Trophoblast cell (in vitro differentiated cells and primary cell): ENCODE data around the gene GABRG3.

Experiments
- DNase-seq, 2 donors: peaks; one replicate each; pipeline ENCODE4 v3.0.0-alpha.2; 2016
- H2AFZ ChIP-seq: 2 replicates; pipeline ENCODE4 v1.6.1; 2013; ENCODE audit warnings: low read length, moderate library complexity, mild to moderate bottlenecking; ENCODE audit not compliant: insufficient read depth, poor library complexity
- H2AK5ac ChIP-seq: 2 replicates; pipeline ENCODE4 v1.6.1; 2013; ENCODE audit warnings: mild to moderate bottlenecking, low read length
- H2BK120ac ChIP-seq: 2 replicates; pipeline ENCODE4 v1.6.1; 2013; ENCODE audit warnings: low read length, mild to moderate bottlenecking, moderate library complexity; ENCODE audit not compliant: insufficient read depth, poor library complexity
- H2BK12ac ChIP-seq: 2 replicates; pipeline ENCODE4 v1.6.1; 2013; ENCODE audit warnings: mild to moderate bottlenecking, low read length, moderate library complexity
- H2BK5ac ChIP-seq: 2 replicates; pipeline ENCODE4 v1.6.1; 2013; ENCODE audit warnings: low read length, low read depth, moderate library complexity, mild to moderate bottlenecking; ENCODE audit not compliant: poor library complexity
- H3K14ac ChIP-seq: 2 replicates; pipeline ENCODE4 v1.6.1; 2013; ENCODE audit warnings: mild to moderate bottlenecking, low read length
- H3K18ac ChIP-seq: 2 replicates; pipeline ENCODE4 v1.6.1; 2013; ENCODE audit warnings: mild to moderate bottlenecking, low read length
- H3K23ac ChIP-seq: 2 replicates; pipeline ENCODE4 v1.6.1; 2013; ENCODE audit warnings: low read length
- H3K27ac ChIP-seq: 2 replicates; pipeline ENCODE4 v1.5.1; 2013; ENCODE audit warnings: low read depth, mild to moderate bottlenecking, inconsistent platforms, low read length, moderate library complexity
- H3K27me3 ChIP-seq: 2 replicates; pipeline ENCODE4 v1.6.1; 2013; ENCODE audit warnings: inconsistent platforms, mild to moderate bottlenecking, low read length, moderate library complexity; ENCODE audit not compliant: insufficient read depth
- H3K36me3 ChIP-seq, 2 experiments: 1 replicate in 1 of 2; 2 replicates in 1 of 2; pipeline ENCODE4 v1.6.1; 2013; ENCODE audit warnings: low read length in 2 of 2, mild to moderate bottlenecking in 2 of 2, moderate library complexity in 1 of 2; ENCODE audit not compliant: insufficient read depth in 2 of 2, control insufficient read depth in 1 of 2
- H3K4ac ChIP-seq: 2 replicates; pipeline ENCODE4 v1.6.1; 2013; ENCODE audit warnings: low read depth, mild to moderate bottlenecking, low read length, moderate library complexity
- H3K4me1 ChIP-seq, 2 experiments: 1 replicate in 1 of 2; 2 replicates in 1 of 2; pipeline ENCODE4 v1.6.1; 2013; ENCODE audit warnings: low read length in 2 of 2, mild to moderate bottlenecking in 2 of 2, moderate library complexity in 1 of 2; ENCODE audit not compliant: insufficient read depth in 2 of 2, control insufficient read depth in 1 of 2
- H3K4me2 ChIP-seq: 2 replicates; pipeline ENCODE4 v1.6.1; 2013; ENCODE audit warnings: inconsistent platforms, mild to moderate bottlenecking, low read length, moderate library complexity
- H3K4me3 ChIP-seq: 2 replicates; pipeline ENCODE4 v1.5.1; 2013; ENCODE audit warnings: mild to moderate bottlenecking, low read depth, low read length, inconsistent platforms
- H3K79me1 ChIP-seq: one replicate; pipeline ENCODE4 v1.6.1; 2013; ENCODE audit warnings: low read length
- H3K79me2 ChIP-seq: 2 replicates; pipeline ENCODE4 v1.6.1; 2013; ENCODE audit warnings: low read length, mild to moderate bottlenecking; ENCODE audit not compliant: control insufficient read depth, insufficient read depth, poor library complexity
- H3K9ac ChIP-seq: 2 replicates; pipeline ENCODE4 v1.6.1; 2013; ENCODE audit warnings: mild to moderate bottlenecking, low read length
- H3K9me3 ChIP-seq: 2 replicates; pipeline ENCODE4 v1.6.1; 2013; ENCODE audit warnings: low read depth, mild to moderate bottlenecking, control low read depth, inconsistent platforms, low read length; ENCODE audit not compliant: insufficient read depth
- H4K12ac ChIP-seq: 2 replicates; pipeline ENCODE4 v1.6.1; 2013; ENCODE audit warnings: low read depth, mild to moderate bottlenecking, low read length, moderate library complexity
- H4K8ac ChIP-seq: 2 replicates; pipeline ENCODE4 v1.6.1; 2013; ENCODE audit warnings: low read depth, mild to moderate bottlenecking, low read length, moderate library complexity
- H4K91ac ChIP-seq: one replicate; pipeline ENCODE4 v1.6.1; 2013; ENCODE audit warnings: low read depth, mild to moderate bottlenecking, low read length, moderate library complexity
- WGBS: extraction: QIAGEN DNeasy Blood & Tissue Kit; methylation state at CpG from one replicate; pipeline ENCODE4 v1.1.7; 2013; ENCODE audit warnings: missing lambda C conversion rate; ENCODE audit not compliant: insufficient read length, insufficient coverage; ENCODE audit errors: extremely low coverage; 5-methylcytosine and 5-hydroxymethylcytosine counted together

The GABRG3 gene

GRCh38 chr15:27499719-27500118, 528.7 kb downstream of the GABRG3 start:
- Histone ChIP-seq H2BK12ac (no peak overlapping the region), H2AFZ (no peak overlapping the region), H2AK5ac (no peak overlapping the region), H3K36me3 (no peaks in the 10 kb centered on the region), H4K12ac (no peak overlapping the region), H3K79me2 (no peaks in the 10 kb centered on the region), H3K14ac (no peak overlapping the region), H4K8ac (no peak overlapping the region), H2BK120ac (no peak overlapping the region), H3K4me2 (no peak overlapping the region), H3K18ac (no peak overlapping the region), H3K4me1 (no peaks in the 10 kb centered on the region), H3K9ac (no peak overlapping the region), H3K27ac (no peak overlapping the region), H3K4me3 (no peak overlapping the region), H3K9me3 (peaks cover 2% of the 10 kb centered on the region), H3K27me3 (no peaks in the 10 kb centered on the region), H3K4ac (no peak overlapping the region), H3K23ac (no peak overlapping the region), H2BK5ac (no peak overlapping the region), H3K79me1 (no peaks in the 10 kb centered on the region), H4K91ac (no peak overlapping the region)
- no peak for DNase-seq
- WGBS: no CpG with 5 or more reads among the region's 6 CpGs

- Histone ChIP-seq H2BK120ac (no peak overlapping the region), H3K27ac (no peak overlapping the region), H4K8ac (no peak overlapping the region), H3K23ac (no peak overlapping the region), H3K79me1 (no peaks in the 10 kb centered on the region), H2AK5ac (no peak overlapping the region), H3K9me3 (peaks cover 2% of the 10 kb centered on the region), H3K4ac (no peak overlapping the region), H3K4me1 (no peaks in the 10 kb centered on the region), H3K79me2 (no peaks in the 10 kb centered on the region), H3K14ac (no peak overlapping the region), H2AFZ (no peak overlapping the region), H4K12ac (no peak overlapping the region), H3K4me2 (no peak overlapping the region), H2BK5ac (no peak overlapping the region), H3K9ac (no peak overlapping the region), H3K36me3 (no peaks in the 10 kb centered on the region), H3K27me3 (no peaks in the 10 kb centered on the region), H3K18ac (no peak overlapping the region), H3K4me3 (no peak overlapping the region), H2BK12ac (no peak overlapping the region), H4K91ac (no peak overlapping the region)
- no CpG with 5 or more reads among the region's 15 CpGs for WGBS
- no peak for DNase-seq
These were observed 529.2 kb downstream of the GABRG3 start for GRCh38 chr15:27500206-27500605.

- Histone ChIP-seq H3K79me1 (no peaks in the 10 kb centered on the region), H4K8ac (no peak overlapping the region), H2BK120ac (no peak overlapping the region), H3K23ac (no peak overlapping the region), H3K9me3 (peaks cover 10% of the 10 kb centered on the region), H2BK12ac (no peak overlapping the region), H3K4me1 (no peaks in the 10 kb centered on the region), H3K9ac (no peak overlapping the region), H3K4me2 (no peak overlapping the region), H3K14ac (no peak overlapping the region), H3K79me2 (no peaks in the 10 kb centered on the region), H3K27me3 (no peaks in the 10 kb centered on the region), H2BK5ac (no peak overlapping the region), H3K36me3 (peaks cover 0 to 5% of the 10 kb centered on the region in 2 experiments), H3K4ac (no peak overlapping the region), H2AFZ (no peak overlapping the region), H3K4me3 (no peak overlapping the region), H4K91ac (no peak overlapping the region), H4K12ac (no peak overlapping the region), H3K27ac (no peak overlapping the region), H3K18ac (no peak overlapping the region), H2AK5ac (no peak overlapping the region)
- DNase-seq: no peak
These were observed 535.8 kb downstream of the GABRG3 start for GRCh38 chr15:27506752-27507151.

- H3K9ac ChIP-seq: no peak overlapping the region
- H3K4ac ChIP-seq: no peak overlapping the region
- no peak overlapping the region for H2BK12ac ChIP-seq
- H3K9me3 ChIP-seq: peaks cover 10% of the 10 kb centered on the region
- H4K12ac ChIP-seq: no peak overlapping the region
- H3K4me3 ChIP-seq: no peak overlapping the region
- no CpG with 5 or more reads among the region's 1 CpG for WGBS
- H3K14ac ChIP-seq: no peak overlapping the region
- no peak overlapping the region for H4K91ac ChIP-seq
- no peak overlapping the region for H3K27ac ChIP-seq
- H3K79me2 ChIP-seq: no peaks in the 10 kb centered on the region
- H3K79me1 ChIP-seq: no peaks in the 10 kb centered on the region
- no peak overlapping the region for H2AK5ac ChIP-seq
- no peak overlapping the region for H4K8ac ChIP-seq
- H3K27me3 ChIP-seq: no peaks in the 10 kb centered on the region
- DNase-seq: no peak
- H3K4me1 ChIP-seq: no peaks in the 10 kb centered on the region
- H2BK120ac ChIP-seq: no peak overlapping the region
- no peak overlapping the region for H3K23ac ChIP-seq
- H3K18ac ChIP-seq: no peak overlapping the region
- peaks cover 0 to 5% of the 10 kb centered on the region in 2 experiments for H3K36me3 ChIP-seq
- H2BK5ac ChIP-seq: no peak overlapping the region
- no peak overlapping the region for H2AFZ ChIP-seq
- H3K4me2 ChIP-seq: no peak overlapping the region
These were observed 538.0 kb downstream of the GABRG3 start for GRCh38 chr15:27509014-27509413.
